Glutamatergic neuron (in vitro differentiated cells): ENCODE results near the gene PRKG1. TPM values are rescaled to one million over a fixed set of nuclear protein-coding genes. Genes with fewer than 3 reads are reported as not detected.

Experiments used
- DNase-seq: peaks from one replicate; pipeline ENCODE4 v3.0.0; 2022
- H3K27ac Mint-ChIP-seq: one replicate; pipeline ENCODE4 v1.8.0; 2020; ENCODE audit warnings: mild to moderate bottlenecking, mixed read lengths, inconsistent platforms; ENCODE audit not compliant: unreplicated experiment
- H3K27me3 Mint-ChIP-seq: one replicate; pipeline ENCODE4 v1.8.0; 2020; ENCODE audit warnings: mild to moderate bottlenecking, moderate library complexity, mixed read lengths, inconsistent platforms; ENCODE audit not compliant: unreplicated experiment
- H3K36me3 Mint-ChIP-seq: one replicate; pipeline ENCODE4 v1.8.0; 2020; ENCODE audit warnings: mild to moderate bottlenecking, mixed read lengths, inconsistent platforms; ENCODE audit not compliant: unreplicated experiment
- H3K4me1 Mint-ChIP-seq: one replicate; pipeline ENCODE4 v1.8.0; 2020; ENCODE audit warnings: mild to moderate bottlenecking, low read depth, mixed read lengths, inconsistent platforms; ENCODE audit not compliant: unreplicated experiment
- H3K4me3 Mint-ChIP-seq: one replicate; pipeline ENCODE4 v1.8.0; 2020; ENCODE audit warnings: mild to moderate bottlenecking, mixed read lengths, inconsistent platforms; ENCODE audit not compliant: unreplicated experiment
- H3K9me3 Mint-ChIP-seq: one replicate; pipeline ENCODE4 v1.8.0; 2020; ENCODE audit warnings: mild to moderate bottlenecking, moderate library complexity, mixed read lengths, inconsistent platforms; ENCODE audit not compliant: unreplicated experiment
- CTCF ChIP-seq: fragments of 200-600 bp; sonication (generic); IDR thresholded peaks from one replicate; pipeline ENCODE4 v1.5.0; 2021; ENCODE audit not compliant: partially characterized antibody, unreplicated experiment
- total RNA-seq: library from RNA; stranded (reverse); fragmentation: NEBNext Ultra II Directional; extraction: Animal tissue kit (Norgen Biotek cat#: 25700); gene quantifications from one replicate; pipeline ENCODE4 v1.2.1, GENCODE V29; 2021; ENCODE audit not compliant: unreplicated experiment

PRKG1 gene
- total RNA-seq, 1 donor from 2014 or later, result 52.7 TPM

DNA sequence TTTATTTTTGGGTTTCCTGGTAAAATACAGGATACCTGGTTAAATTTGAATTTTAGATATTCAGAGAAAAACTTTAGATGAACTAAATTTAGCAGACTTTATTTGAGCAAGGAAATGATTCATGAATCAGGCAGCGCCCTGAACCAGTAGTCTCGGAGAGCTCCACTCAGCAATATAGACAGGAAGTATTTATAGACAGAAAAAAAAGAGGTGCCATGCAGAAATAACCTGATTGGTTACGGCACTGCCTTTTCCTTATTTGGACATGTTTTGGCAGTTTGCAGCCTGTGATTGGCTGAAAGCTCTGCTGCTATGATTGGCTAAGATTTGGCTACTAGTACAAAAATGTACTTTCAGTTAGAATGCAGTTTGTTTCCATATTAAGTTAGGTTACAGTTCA is 1041.5 kb downstream of the PRKG1 start:
- H3K4me3 Mint-ChIP-seq, result no peak overlapping the region

DNA sequence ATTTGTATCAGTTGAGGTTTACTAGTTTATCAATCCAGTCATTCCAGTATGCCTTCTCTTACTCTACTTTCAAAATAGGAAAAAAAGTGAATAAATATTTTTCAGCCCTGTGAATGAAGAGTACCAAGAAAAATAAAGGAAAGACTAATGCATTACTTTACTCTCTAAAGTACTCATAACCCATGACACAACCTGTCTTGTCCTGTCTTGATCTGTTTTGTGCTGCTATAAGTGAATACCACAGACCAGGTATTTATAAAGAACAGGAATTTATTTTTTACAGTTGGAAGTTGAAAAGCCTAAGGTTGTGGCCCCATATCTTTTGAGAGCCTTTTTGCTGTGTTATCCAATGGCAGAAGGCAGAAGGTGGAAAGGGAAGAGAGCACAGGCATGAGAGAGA is 1045.2 kb downstream of the PRKG1 start:
- H3K4me1 Mint-ChIP-seq, result no peaks in the 10 kb centered on the region
- no peaks in the 10 kb centered on the region for H3K36me3 Mint-ChIP-seq
- no peak for TF ChIP-seq CTCF
- H3K9me3 Mint-ChIP-seq, result peaks cover 3% of the 10 kb centered on the region
- no peak overlapping the region for H3K27ac Mint-ChIP-seq
- no peak overlapping the region for H3K4me3 Mint-ChIP-seq
- no peak for DNase-seq
- H3K27me3 Mint-ChIP-seq, result peaks cover 2% of the 10 kb centered on the region

More for the DNA sequence above, 1041.5 kb downstream of the PRKG1 start:
- Mint-ChIP-seq H3K9me3 (peaks cover 1% of the 10 kb centered on the region), H3K36me3 (no peaks in the 10 kb centered on the region), H3K4me1 (no peaks in the 10 kb centered on the region), H3K27ac (no peak overlapping the region), H3K27me3 (peaks cover 2% of the 10 kb centered on the region)
- no peak for TF ChIP-seq CTCF
- no peak for DNase-seq

- peaks cover 2% of the 10 kb centered on the region for H3K27me3 Mint-ChIP-seq
- no peak for DNase-seq
- peaks cover 1% of the 10 kb centered on the region for H3K9me3 Mint-ChIP-seq
- no peaks in the 10 kb centered on the region for H3K4me1 Mint-ChIP-seq
- H3K27ac Mint-ChIP-seq, result no peak overlapping the region
- H3K4me3 Mint-ChIP-seq, result no peak overlapping the region
- no peaks in the 10 kb centered on the region for H3K36me3 Mint-ChIP-seq
- no peak for TF ChIP-seq CTCF
Measured at GRCh38 chr10:52121688-52122087, 1047.4 kb downstream of the PRKG1 start.

DNA sequence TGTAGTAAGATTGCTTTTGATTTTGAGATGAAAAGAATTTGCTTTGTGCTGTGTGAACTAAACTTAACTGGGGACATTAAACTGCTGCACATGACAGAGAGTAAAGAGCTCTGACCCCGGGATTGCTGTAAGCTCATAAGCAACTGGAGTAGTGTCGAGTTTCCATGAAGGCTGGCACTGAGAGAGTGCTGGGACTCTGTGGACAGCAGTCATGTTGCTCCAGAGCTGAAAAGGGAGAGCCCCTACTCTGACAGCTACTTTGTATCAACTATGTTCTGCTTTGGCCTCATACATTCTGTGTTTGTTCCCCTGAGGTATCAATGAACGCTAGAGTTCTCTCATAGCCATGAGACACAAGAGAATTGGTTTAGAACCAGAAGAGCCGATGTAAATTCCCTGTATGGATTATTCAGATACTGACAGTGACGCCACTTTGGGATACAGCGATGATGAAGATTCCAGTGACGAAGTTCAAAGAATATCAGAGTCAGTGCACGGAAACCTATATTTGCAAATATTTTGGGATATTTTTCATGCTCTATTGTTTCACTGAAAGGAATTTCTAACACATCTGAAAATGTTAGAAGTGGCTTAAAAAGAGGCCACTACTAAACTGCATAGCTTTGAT is 1053.9 kb downstream of the PRKG1 start:
- H3K36me3 Mint-ChIP-seq, result no peaks in the 10 kb centered on the region
- peaks cover 10% of the 10 kb centered on the region for H3K4me1 Mint-ChIP-seq
- H3K4me3 Mint-ChIP-seq, result no peak overlapping the region
- H3K27ac Mint-ChIP-seq, result peak overlapping the region; percentile 26
- H3K9me3 Mint-ChIP-seq, result peaks cover 1% of the 10 kb centered on the region
- TF ChIP-seq CTCF, result no peak
- peak; percentile 30 for DNase-seq
- no peaks in the 10 kb centered on the region for H3K27me3 Mint-ChIP-seq

- TF ChIP-seq CTCF, result no peak
- Mint-ChIP-seq H3K27me3 (no peaks in the 10 kb centered on the region), H3K36me3 (no peaks in the 10 kb centered on the region), H3K4me3 (no peak overlapping the region), H3K27ac (no peak overlapping the region), H3K9me3 (peaks cover 1% of the 10 kb centered on the region), H3K4me1 (peaks cover 10% of the 10 kb centered on the region)
- no peak for DNase-seq
Measured at GRCh38 chr10:52129410-52130178, 1055.3 kb downstream of the PRKG1 start.
